Chondrocyte (in vitro differentiated cells): ENCODE results near the gene ZNF407. TPM values are rescaled to one million over a fixed set of nuclear protein-coding genes. Genes with fewer than 3 reads are reported as not detected.

Source experiments
- DNase-seq: peaks from one replicate; pipeline ENCODE4 v3.0.0; 2021; ENCODE audit warnings: mixed read lengths, low spot score
- H3K27ac Mint-ChIP-seq: one replicate; pipeline ENCODE4 v1.8.0; 2021; ENCODE audit warnings: mild to moderate bottlenecking, moderate library complexity, mixed read lengths; ENCODE audit not compliant: unreplicated experiment
- H3K27me3 Mint-ChIP-seq: 2 replicates; pipeline ENCODE4 v1.8.0; 2021; ENCODE audit warnings: low read depth, mixed read lengths
- H3K36me3 Mint-ChIP-seq: 2 replicates; pipeline ENCODE4 v1.8.0; 2021; ENCODE audit warnings: low read depth, mixed read lengths
- H3K4me1 Mint-ChIP-seq: 2 replicates; pipeline ENCODE4 v1.8.0; 2021; ENCODE audit warnings: low read depth, mild to moderate bottlenecking, mixed read lengths
- H3K4me3 Mint-ChIP-seq: one replicate; pipeline ENCODE4 v1.8.0; 2021; ENCODE audit warnings: mild to moderate bottlenecking, moderate library complexity, mixed read lengths; ENCODE audit not compliant: unreplicated experiment
- H3K9me3 Mint-ChIP-seq: 2 replicates; pipeline ENCODE4 v1.8.0; 2021; ENCODE audit warnings: low read depth, mixed read lengths
- total RNA-seq: library from RNA; stranded (reverse); gene quantifications from 3 replicates; pipeline ENCODE4 v1.2.1, GENCODE V29; 2021
- TF ChIP-seq, protein P1 (sequence below): fragments of 200-600 bp; sonication (generic); IDR thresholded peaks from 2 replicates; pipeline ENCODE4 v1.5.0; 2021; ENCODE audit warnings: antibody characterized with exemption, mild to moderate bottlenecking, moderate library complexity

ZNF407 gene
- total RNA-seq, 1 donor from 2014 or later, result 10.4 TPM

- Mint-ChIP-seq H3K4me3 (no peak overlapping the region), H3K27ac (no peak overlapping the region), H3K36me3 (no peaks in the 10 kb centered on the region), H3K4me1 (peaks cover 5% of the 10 kb centered on the region), H3K27me3 (no peaks in the 10 kb centered on the region), H3K9me3 (no peaks in the 10 kb centered on the region)
- DNase-seq, result no peak
- TF ChIP-seq, protein P1, sequence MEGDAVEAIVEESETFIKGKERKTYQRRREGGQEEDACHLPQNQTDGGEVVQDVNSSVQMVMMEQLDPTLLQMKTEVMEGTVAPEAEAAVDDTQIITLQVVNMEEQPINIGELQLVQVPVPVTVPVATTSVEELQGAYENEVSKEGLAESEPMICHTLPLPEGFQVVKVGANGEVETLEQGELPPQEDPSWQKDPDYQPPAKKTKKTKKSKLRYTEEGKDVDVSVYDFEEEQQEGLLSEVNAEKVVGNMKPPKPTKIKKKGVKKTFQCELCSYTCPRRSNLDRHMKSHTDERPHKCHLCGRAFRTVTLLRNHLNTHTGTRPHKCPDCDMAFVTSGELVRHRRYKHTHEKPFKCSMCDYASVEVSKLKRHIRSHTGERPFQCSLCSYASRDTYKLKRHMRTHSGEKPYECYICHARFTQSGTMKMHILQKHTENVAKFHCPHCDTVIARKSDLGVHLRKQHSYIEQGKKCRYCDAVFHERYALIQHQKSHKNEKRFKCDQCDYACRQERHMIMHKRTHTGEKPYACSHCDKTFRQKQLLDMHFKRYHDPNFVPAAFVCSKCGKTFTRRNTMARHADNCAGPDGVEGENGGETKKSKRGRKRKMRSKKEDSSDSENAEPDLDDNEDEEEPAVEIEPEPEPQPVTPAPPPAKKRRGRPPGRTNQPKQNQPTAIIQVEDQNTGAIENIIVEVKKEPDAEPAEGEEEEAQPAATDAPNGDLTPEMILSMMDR, result no peak
Measured at GRCh38 chr18:75035928-75036327, 438.3 kb downstream of the ZNF407 start.

GRCh38 chr18:75036917-75037688 lies 439.4 kb downstream of the ZNF407 start:
- Mint-ChIP-seq H3K36me3 (no peaks in the 10 kb centered on the region), H3K27me3 (no peaks in the 10 kb centered on the region), H3K4me3 (no peak overlapping the region), H3K27ac (no peak overlapping the region), H3K9me3 (no peaks in the 10 kb centered on the region), H3K4me1 (peaks cover 5% of the 10 kb centered on the region)
- TF ChIP-seq, protein P1, result no peak
- no peak for DNase-seq

DNA sequence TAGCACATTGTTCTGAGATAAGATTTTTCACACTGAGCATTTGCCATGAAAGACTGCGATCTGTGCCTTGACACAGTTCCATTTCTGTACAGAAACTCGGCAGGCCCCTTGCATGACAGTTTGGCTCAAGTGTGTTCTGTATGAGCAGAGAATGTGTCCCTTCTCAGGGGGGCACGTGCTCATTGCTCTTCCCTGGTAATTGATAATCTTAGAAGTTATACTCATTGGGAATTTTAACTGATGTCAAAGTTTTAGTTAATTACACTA lies 440.0 kb downstream of the ZNF407 start:
- TF ChIP-seq, protein P1, result no peak
- DNase-seq, result no peak
- no peaks in the 10 kb centered on the region for H3K27me3 Mint-ChIP-seq
- no peak overlapping the region for H3K4me3 Mint-ChIP-seq
- H3K36me3 Mint-ChIP-seq, result no peaks in the 10 kb centered on the region
- peaks cover 5% of the 10 kb centered on the region for H3K4me1 Mint-ChIP-seq
- no peak overlapping the region for H3K27ac Mint-ChIP-seq
- H3K9me3 Mint-ChIP-seq, result no peaks in the 10 kb centered on the region

GRCh38 chr18:75041586-75041985 lies 443.9 kb downstream of the ZNF407 start:
- H3K9me3 Mint-ChIP-seq, result peaks cover 7% of the 10 kb centered on the region
- H3K4me1 Mint-ChIP-seq, result no peaks in the 10 kb centered on the region
- no peak for DNase-seq
- H3K36me3 Mint-ChIP-seq, result no peaks in the 10 kb centered on the region
- no peak overlapping the region for H3K4me3 Mint-ChIP-seq
- no peaks in the 10 kb centered on the region for H3K27me3 Mint-ChIP-seq
- H3K27ac Mint-ChIP-seq, result no peak overlapping the region
- TF ChIP-seq, protein P1, result peak; percentile 76

DNA sequence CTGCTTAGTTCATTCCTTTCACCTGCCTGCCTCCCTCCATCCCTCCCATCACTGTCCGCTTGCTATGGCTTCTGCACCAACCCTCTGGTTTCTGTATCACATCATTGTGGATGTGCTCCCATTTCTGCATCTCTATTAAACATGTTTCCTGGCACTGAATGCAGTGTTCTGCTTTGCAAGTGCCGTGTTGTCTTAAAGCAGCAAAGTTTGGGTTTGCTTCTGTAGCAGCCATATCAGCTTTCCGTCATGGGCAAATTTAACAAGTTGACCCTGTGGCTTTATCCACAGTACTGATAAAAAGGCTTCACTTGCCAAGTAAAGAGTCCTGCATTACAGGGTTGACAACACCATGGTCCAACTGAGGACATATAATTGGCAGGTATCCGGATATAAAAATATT lies 445.8 kb downstream of the ZNF407 start:
- TF ChIP-seq, protein P1, result no peak
- Mint-ChIP-seq H3K36me3 (no peaks in the 10 kb centered on the region), H3K9me3 (peaks cover 7% of the 10 kb centered on the region)

More for the DNA sequence above, 445.8 kb downstream of the ZNF407 start:
- no peaks in the 10 kb centered on the region for H3K4me1 Mint-ChIP-seq
- H3K27ac Mint-ChIP-seq, result no peak overlapping the region
- H3K27me3 Mint-ChIP-seq, result no peaks in the 10 kb centered on the region
- H3K4me3 Mint-ChIP-seq, result no peak overlapping the region
- DNase-seq, result no peak
